A172 (cell line): Measurements from ENCODE around the gene SPNS1. TPM values are rescaled to one million over a fixed set of nuclear protein-coding genes. Genes with fewer than 3 reads are reported as not detected.
"Not testable (repeated sequence)": the region's sequence is repeated elsewhere in the genome, so short reads cannot be mapped to it uniquely, and the experiment has no call there.

Source experiments
- DNase-seq: peaks from one replicate; pipeline ENCODE4 v3.0.0-alpha.2; 2015; ENCODE audit warnings: low spot score
- total RNA-seq: library from RNA; depleted of rRNA; stranded (reverse); fragments of >200 nt; shearing (Covaris generic); gene quantifications from 2 replicates; pipeline ENCODE4 v1.2.3, GENCODE V29; 2014

SPNS1 gene
- total RNA-seq, 1 experiment from 2014 or later = 44.7 TPM

DNA sequence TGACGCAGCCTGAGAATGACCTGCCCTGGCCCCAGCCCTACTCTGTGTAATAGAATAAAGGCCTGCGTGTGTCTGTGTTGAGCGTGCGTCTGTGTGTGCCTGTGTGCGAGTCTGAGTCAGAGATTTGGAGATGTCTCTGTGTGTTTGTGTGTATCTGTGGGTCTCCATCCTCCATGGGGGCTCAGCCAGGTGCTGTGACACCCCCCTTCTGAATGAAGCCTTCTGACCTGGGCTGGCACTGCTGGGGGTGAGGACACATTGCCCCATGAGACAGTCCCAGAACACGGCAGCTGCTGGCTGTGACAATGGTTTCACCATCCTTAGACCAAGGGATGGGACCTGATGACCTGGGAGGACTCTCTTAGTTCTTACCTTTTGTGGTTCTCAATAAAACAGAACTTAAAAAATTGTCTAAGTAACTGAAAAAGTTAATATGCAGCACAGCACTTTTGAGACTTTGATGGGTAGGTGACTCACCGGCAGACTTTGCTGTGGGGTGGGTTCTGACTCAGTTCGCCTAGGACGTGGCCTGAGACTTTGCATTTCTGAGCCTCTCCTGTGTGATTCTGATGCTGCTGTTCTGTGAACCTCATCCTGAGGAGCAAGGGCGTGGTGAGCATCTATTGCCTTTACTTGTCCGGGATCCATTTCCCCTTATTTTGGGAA, 15.9 kb downstream of the SPNS1 start:
- no peak for DNase-seq

DNA sequence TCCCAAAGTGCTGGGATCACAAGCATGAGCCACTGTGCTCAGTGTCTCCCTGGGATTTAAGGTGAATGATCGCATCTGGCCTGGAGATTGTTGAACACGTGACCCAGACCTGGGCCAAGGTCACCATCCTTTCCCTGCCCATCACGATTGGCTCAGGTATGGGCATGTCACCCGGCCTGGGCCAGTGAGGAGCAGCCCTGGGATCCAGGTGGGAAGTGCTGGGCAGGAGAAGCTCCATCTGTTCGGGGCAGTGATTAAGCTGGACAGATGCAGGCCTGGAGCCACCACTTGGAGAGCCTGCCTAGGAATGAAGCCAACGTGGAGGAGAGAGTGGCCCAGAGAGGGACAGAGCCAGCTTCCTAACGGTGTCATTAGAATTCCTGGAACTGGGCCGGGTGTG, 17.1 kb downstream of the SPNS1 start:
- no peak for DNase-seq

DNA sequence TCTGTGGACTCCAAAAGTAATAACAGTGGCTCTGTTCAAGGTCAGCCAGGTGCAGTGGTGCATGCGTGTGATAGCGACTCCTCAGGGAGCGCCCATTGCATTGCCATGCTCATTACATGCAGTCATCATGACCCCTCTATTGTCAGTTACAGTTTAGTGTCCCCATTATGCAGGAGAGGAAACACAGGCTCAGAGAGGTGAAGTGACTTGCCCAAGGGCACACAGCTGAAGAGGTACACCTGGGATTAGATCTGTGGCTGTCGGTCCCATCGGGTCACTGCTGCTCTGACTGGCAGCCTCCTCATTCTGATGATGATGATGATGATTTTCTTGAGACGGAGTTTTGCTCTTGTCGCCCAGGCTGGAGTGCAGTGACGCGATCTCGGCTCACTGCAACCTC, 17.9 kb downstream of the SPNS1 start:
- DNase-seq = no peak

DNA sequence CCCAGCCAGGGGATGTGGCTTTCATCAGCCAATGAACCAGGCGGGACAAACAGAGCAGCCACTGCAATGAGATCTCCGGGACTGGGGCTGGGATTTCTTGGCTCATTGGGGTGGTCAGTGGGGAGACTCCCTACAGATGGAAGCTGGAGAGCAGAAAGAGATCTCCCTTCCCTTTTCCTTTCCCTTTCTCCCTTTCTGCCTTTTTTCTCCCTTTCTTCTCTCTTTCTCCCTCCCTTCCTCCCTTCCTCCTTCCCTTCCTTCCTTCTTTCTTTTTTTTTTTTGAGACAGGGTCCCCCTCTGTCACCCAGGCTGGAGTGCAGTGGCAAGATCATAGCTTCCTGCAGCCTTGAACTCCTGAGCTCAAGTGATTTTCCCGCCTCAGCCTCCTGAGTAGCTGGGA, 24.3 kb downstream of the SPNS1 start:
- DNase-seq = no peak

DNA sequence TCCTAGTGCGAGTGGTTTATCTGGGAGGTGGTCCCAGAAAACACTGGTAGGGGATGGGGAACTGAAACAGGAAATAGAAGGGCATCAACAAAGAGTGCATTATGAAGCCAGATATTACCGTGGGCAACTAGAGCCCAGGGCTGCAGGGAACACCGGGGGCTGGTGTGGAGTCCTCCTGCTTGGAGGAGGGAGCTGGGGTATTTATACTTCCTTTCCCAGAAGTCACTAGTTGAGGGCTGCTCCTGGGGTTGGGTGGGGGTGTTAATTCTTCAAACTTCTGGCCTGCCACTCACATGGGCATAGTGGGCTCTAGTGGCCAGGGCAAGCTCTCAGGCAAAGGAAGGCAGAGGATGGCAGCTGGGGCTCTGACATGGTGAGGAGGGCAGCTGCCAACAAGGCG, 25.0 kb downstream of the SPNS1 start:
- no peak for DNase-seq

DNA sequence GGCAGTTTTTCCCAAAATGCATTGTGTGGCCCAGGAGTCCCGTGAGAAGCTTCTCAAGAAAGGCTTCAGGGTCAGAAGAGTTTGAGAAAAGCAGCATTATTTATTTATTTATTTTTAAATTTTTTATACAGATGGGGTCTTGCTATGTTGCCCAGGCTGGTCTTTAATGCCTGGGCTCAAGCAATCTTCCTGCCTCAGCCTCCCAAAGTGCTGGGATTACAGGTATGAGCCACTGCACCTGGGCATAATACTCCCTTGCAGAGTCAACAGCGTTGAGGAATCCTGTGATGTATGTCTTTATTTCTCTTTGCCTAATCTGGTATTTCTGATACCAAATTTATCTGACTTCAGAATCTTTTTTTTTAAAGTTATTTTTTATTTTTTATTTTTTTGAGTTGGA, 25.4 kb downstream of the SPNS1 start:
- DNase-seq = no peak

DNA sequence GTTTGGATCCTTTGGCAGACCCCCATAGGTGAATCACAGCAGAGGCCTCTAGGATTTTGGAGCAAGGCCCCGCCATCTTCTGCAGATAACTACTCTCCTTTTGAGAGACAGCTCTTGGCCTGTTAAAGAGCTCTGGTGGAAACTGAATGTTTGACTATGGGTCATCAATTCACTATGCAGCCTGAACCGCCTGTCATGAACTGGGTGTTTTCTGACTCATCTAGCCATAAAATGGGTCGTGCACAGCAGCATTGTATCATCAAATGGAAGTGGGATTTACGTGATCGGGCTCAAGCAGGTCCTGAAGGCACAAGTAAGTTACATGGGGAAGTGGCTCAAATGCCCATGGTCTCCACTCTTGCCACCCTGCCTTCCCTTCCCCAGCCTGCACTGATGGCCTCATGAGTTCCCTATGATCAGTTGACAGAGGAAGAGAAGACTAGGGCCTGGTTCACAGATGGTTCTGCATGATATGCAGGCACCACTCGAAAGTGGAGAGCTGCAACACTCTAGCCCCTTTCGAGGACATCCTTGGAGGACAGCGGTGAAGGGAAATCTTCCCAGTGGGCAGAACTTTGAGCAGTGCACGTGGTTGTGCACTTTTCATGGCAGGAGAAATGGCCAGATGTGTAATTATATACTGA, 30.0 kb downstream of the SPNS1 start:
- DNase-seq = not testable (repeated sequence)

DNA sequence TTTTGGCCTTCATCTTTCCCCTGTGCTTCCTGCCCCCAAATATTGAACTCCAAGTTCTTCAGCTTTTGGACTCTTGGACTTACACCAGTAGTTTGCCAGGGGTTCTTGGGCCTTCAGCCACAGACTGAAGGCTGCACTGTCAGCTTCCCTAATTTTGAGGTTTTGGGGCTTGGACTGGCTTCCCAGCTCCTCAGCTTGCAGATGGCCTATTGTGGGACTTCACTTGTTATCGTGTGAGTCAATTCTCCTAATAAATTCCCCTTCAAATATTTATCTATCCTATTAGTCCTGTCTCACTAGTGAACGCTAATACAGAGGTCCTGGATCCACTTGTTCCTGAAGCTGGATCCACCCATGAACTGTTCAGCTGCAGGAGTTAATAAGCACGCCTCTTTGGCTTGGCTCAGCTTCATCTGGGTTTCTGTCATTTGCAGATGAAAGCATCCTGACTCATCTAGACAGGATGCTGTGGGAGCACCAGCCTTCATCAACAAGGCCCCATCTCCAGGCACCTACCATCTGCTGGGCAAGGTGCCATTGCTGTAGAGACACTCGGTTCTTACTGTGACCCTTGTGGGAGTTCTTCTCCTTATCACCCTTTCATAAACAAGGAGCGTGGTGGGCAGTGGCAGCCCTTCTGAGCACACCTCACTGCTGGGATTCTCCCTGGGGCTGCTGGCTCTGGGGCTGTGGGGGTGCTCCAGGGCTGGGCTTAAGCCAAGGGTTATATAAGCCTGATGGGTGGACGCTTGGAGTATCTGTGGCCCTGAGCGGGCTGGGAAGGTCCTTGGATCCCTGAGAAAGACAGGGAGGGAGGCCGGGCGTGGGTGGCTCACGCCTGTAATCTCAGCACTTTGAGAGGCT, 33.4 kb downstream of the SPNS1 start:
- peak; percentile 95 for DNase-seq

DNA sequence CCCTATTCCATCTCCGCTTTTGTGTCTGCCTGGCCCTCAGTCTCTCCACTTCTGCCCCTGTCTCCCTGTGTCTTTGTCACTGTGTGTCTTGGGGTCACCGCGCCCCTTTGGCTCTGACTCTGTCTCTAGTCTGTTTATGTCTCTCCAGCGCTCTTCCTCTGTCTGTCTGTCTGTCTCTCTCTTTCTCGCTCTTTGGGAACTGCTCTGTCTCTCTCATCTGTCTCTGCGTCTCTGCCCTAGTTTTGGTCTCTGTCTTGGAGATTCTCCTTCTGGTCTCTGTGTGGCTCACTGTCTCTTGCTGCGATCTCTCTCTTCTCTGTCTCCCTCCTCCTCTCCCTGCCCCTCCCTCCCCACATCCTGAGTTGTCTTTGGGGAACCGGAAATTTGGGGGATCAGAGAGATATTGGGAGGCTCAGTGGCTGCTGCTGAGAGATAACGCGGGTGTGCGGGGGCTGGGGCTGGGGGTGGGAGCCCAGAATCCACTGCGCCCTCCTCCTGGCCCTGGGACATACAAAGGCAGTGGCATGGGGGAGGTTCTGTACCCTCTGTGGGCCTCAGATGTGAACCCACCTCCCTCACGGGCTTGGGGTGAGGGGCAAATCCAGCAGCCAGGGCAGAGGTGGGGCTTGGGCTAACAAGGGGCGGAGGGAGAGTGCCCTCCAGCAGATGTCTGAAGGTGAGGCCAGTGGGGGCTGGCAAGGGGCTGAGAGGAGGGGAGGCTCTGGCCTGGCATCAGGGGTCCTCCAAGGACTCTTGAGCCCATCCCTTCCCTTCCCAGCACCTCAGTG, 34.7 kb downstream of the SPNS1 start:
- DNase-seq = no peak

DNA sequence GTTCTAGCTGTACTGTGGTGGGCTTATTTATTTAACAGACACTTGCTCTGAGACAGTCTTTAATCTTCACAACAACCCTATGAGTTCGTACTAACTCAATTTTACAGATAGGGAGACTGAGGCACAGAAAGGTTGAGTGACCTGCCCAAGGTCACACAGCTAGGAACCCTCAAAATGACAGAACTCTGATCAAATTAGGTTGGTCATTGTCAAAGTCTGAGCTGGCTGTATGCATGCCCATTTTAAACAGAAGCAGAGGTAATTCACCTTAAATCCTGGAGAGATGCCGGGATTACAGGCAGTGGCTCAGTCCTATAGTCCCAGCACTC, 35.2 kb downstream of the SPNS1 start:
- DNase-seq = no peak

DNA sequence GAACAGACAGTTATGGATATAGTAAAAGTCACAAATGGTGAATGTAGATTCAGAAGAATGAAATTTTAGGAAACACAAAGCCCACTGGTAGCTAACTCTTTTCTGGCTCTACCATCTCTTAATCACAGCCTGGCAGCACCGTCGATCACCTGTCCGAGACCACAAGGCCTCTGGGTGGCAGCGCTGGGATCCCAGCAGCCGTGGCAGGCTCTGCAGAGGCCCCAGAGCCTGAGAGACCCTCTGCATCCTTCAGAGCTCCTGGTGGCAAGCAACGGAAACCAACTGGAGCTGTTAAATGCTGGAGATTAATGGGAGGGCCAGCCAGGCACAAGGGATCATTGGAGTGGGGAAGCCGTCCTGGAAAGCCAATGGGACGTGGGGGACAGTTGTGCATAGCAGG, 36.5 kb downstream of the SPNS1 start:
- DNase-seq = no peak

DNA sequence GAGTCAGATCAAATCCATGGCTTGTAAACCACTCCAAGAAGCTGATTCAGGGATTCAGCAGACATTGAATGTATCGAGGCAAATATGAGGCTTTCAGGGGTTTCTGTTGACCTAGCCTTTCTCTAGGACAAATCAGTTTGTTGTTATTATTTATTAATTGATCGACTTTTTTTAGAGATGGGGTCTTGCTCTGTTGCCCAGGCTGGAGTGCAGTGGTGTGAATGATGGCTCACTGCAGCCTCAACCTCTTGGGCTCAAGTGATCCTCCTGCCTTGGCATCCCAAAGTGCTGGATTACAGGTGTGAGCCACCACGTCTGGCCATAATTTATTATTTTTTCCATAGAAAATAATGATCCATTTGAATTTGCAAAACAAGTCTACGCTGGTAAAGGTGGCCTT, 37.3 kb downstream of the SPNS1 start:
- DNase-seq = no peak

DNA sequence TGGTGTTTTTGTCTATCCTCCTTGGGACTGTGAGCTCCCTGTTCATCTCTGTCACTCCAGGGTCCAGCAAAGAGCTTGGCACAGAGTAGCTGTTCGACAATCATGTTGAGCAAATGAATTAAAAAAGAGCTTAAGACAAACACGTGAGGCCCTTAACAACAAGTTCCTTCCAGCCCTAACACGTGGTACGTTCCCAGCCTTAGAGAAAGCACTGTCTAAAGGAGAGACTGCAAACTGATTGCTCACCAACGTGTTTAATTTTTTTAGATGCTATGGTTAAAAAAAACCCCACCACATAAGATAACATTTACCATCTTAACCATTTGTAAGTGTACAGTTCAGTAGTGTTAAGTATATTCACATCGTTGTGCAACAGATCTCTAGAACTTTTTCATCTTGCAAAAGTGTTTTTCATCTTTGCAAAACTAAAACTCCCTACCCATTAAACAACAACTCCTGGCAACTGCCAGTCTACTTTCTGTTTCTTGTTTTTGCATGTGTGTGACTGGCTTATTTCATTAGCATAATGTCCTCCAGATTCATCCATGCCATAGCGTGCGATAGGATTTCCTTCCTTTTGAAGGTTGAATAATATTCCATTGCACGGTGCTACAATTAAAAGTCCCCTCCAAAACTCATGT, 38.5 kb downstream of the SPNS1 start:
- DNase-seq = no peak

DNA sequence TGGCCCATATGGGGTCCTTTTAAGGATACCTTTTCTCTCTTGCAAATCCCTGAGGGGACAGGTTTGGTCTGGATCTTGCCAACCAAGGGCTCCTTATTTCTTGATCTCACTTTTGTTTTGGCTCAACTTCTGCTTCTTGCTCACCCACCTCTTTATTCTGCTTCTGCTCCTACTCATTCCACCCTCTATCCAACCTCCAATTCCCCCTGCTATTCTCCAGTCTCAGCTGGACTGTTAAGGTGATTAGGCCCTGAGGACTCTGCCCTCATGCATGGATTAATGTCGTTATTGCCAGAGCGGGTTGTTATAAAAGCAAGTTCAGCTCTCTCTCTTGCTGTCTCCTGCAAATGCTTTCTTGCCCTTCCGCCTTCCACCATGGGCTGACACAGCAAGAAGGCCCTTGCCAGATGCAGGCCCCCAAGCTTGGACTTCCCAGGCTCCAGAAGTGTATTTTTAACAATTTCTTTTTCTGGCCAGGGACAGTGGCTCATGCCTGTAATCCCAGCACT, 40.0 kb downstream of the SPNS1 start:
- no peak for DNase-seq

DNA sequence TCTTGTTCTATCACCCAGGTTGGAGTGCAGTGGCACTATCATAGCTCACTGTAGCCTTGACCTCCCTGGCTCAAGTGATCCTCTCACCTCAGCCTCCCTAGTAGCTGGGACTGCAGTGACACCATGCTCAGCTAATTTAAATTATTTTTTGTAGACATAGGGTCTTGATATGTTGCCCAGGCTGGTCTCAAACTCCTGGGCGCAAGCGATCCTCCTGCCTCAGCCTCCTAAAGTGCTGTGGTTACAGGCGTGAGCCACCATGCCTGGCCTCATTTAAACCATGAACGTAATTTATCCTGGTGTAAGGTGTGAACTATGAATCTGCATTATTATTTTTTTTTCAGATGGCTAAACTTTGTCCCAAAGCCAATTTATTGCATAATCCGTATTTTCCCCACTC, 47.6 kb downstream of the SPNS1 start:
- no peak for DNase-seq

DNA sequence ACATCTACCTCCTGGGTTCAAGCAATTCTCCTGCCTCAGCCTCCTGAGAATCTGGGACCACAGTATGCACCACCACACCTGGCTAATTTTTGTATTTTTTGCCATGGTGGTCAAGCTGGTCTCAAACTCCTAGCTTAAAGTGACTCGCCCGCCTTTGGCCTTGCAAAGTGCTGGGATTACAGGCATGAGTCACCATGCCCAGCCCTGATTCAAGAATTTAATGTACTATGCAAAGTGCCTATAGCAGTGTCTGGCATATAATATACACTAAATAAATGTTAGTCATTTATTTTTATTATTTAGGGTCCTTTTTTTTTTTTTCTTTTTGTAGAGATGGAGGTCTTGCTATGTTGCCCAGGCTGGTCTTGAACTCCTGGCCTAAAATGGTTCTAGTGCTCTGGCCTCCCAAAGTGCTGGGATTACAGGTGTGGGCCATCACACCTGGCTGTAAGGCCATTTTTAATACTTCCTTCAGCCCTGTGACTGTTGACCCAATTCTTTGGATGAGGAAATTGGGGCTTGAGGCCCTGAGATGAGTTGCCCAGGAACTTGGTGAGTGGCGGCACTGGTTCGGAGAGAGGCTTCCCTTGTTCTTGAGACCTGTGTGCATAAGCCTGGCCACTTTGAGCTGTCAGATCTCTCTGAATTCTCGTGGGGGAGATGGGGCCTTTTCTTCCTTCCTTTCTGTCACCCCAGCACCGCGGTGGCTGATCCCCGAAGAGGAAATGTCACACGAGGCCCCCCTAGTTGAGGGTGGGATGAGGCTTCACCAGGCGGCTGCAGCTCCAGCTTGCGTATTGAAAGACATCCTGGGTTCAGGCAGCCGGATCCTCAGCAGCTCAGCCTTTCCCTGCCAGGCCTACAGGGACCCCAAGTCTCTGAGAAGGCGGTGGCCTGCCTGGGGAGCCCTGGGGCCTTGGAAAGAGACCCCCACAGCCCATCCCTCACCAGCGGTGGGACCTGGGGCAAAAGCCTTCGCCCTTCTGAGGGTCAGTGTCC, 49.0 kb downstream of the SPNS1 start:
- peak; percentile 31 for DNase-seq

DNA sequence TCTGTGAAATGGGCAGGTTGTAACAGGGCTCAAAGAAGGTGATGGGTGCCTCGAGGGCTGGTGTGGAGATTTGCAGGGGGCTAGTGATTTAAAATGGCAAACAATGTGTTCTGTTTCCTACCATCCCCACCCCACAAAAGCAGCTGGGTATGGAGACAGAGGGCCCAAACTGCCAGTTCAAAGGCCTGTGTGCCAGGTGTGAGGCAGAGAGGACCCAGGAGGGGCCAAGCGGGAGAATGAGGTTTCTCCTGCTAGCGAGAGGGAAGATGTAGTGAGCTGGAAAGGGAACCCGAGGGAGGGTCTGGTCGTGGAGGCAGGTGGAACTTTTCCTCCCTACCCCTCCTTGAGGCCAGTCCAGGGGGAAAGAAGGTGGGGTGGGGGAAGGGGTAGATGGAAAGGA, 49.7 kb downstream of the SPNS1 start:
- no peak for DNase-seq

DNA sequence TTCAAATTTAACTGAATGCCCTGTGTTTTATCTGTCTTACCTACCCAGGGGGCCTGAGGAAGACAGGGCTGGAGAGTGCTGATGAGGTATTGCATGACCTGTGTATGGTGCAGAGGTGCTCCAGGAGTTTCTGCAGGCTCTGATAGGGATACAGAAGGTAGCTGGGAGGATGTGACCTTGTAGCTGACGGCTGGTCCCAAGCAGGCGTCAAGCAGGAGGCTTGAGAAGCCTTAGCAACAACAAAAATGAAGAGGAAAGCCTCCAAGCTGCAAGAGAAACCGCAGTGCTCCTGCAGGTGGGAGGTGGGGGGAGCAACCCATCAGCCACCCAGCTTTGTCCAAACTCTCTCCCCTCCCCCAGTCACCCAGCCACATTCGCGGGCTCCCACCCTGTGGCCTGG, 50.6 kb downstream of the SPNS1 start:
- DNase-seq = no peak

DNA sequence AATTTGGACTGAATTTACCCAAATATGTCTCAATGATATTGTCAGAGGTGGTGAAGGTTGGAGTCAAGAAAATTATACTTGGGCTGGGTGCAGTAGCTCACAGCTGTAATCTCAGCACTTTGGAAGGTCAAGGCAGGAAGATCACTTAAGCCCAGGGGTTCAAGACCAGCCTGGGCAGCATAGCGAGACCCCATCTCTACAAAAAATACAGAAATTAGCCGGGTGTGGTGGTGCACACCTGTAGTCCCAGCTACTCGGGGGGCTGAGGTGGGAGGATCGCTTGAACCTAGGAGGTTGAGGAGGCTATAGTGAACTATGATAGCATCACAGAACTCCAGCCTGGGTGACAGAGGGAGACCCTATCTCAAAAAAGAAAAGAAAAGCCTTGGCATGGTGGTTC, 51.2 kb downstream of the SPNS1 start:
- no peak for DNase-seq

DNA sequence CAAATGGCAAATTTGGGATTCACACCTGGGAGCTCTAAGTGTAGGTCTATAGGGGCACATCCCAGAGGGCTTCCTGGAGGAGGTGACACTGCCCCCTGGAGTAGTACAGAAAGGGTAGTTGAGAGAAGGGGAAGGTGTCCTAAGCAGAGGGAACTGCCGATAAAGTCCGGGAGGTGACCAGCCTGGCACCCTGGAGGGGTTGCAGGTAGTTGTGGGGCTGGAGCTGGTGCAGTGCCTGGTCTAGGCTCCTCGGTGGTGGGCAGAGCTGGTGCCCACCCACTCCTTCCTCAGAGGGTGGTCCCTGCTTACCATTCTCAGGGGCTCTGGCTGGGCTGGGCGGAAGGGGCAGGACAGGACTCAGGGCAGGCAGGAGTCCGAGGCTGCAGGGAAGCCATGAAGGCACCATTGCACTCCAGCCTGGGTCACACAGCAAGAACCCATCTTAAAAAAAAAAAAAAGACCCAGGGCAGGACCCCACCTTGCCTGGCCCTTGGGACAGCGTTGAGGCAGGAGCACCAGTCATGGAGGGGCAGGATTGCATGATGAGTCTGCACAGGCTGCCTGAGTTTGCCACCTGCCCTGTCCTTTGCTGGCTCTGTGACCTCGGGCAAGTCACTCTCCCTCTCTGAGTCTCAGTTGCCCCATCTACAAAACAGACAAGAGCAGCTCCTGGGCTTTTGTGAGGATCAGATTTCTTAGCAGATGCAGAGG, 54.0 kb downstream of the SPNS1 start:
- no peak for DNase-seq
